Adrenal gland (tissue), 5 donors: ENCODE data around the gene CDRT4.

Experiments
- CTCF ChIP-seq, 6 experiments: fragments of 450-650 bp in 4 of 6; fragments of 200-600 bp in 2 of 6; sonication (generic) in 1 of 6; IDR thresholded peaks; 1 replicate in 5 of 6; 2 replicates in 1 of 6; pipeline versions ENCODE4 v1.5.1 to v1.8.0; 2016 to 2021; ENCODE audit warnings: antibody characterized with exemption in 6 of 6, mild to moderate bottlenecking in 2 of 6, moderate library complexity in 1 of 6
- POLR2A ChIP-seq, 2 donors: fragments of 450-650 bp; IDR thresholded peaks; one replicate each; pipeline ENCODE4 v1.6.1; 2017; ENCODE audit warnings: antibody characterized with exemption in 2 of 2, mild to moderate bottlenecking in 2 of 2, moderate library complexity in 1 of 2
- donor health status: DM: no; HTN: no; CAD: no.

GRCh38 chr17:15440347-15440746, 27.1 kb downstream of the CDRT4 start:
- no peak for TF ChIP-seq CTCF (IDR thresholded peaks at IDR 0.05)
- TF ChIP-seq POLR2A (IDR thresholded peaks at IDR 0.05) = no peak
